Erythroblast (primary cell): Measurements from ENCODE around the gene NDRG3.

Source experiments
- GATA1 ChIP-seq: IDR thresholded peaks from 2 replicates; pipeline ENCODE4 v1.6.1; 2011; ENCODE audit warnings: low read depth, mild to moderate bottlenecking, control low read depth, low read length, moderate library complexity
- POLR2A ChIP-seq: IDR thresholded peaks from 2 replicates; pipeline ENCODE4 v1.6.1; 2011; ENCODE audit warnings: mild to moderate bottlenecking, low read length

- TF ChIP-seq POLR2A = no peak
- TF ChIP-seq GATA1 = no peak
Measured at GRCh38 chr20:36775196-36775595, 29.3 kb upstream of the NDRG3 start.
